Epithelial cell of alveolus of lung (primary cell): Measurements from ENCODE around the gene CASP14. TPM values are rescaled to one million over a fixed set of nuclear protein-coding genes. Genes with fewer than 3 reads are reported as not detected.

Experiments used
- total RNA-seq: library from RNA; depleted of rRNA; stranded (reverse); fragments of >200 nt; gene quantifications from 2 replicates; pipeline ENCODE4 v1.2.1, GENCODE V29; 2015

Gene CASP14
- total RNA-seq = not detected in 2 replicates

GRCh38 chr19:15048885-15049541 is at the start of gene CASP14:
Gene CASP14, plus strand, starts transcription at chr19:15049480. Its CDS starts 2,772 bp downstream, at chr19:15052252.

DNA sequence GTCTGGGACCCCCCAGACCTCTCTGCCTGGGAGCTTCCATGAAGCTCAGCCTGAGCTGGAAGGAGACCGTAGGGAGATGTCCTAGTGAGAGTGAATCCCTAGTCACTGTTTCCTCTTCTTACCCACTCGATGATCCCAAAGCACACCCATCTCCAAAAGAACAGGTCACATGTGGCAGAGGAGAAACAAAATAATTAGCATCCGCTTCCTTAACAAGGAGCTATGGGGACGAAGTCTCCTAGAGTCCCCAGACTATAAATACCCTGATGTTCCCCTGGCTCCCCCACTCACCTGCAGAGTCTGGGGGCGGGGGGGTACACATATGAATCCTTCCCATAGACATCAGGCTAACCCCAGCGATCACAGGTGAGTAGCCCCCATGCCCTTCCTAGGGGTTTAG is 32.6 kb downstream of the CASP14 start, which contains the start of gene OR1I1:
Gene OR1I1, plus strand, starts transcription at position 301 of the 400 bp plus-strand sequence. CDS start 4,855 bp downstream, outside the sequence.

DNA sequence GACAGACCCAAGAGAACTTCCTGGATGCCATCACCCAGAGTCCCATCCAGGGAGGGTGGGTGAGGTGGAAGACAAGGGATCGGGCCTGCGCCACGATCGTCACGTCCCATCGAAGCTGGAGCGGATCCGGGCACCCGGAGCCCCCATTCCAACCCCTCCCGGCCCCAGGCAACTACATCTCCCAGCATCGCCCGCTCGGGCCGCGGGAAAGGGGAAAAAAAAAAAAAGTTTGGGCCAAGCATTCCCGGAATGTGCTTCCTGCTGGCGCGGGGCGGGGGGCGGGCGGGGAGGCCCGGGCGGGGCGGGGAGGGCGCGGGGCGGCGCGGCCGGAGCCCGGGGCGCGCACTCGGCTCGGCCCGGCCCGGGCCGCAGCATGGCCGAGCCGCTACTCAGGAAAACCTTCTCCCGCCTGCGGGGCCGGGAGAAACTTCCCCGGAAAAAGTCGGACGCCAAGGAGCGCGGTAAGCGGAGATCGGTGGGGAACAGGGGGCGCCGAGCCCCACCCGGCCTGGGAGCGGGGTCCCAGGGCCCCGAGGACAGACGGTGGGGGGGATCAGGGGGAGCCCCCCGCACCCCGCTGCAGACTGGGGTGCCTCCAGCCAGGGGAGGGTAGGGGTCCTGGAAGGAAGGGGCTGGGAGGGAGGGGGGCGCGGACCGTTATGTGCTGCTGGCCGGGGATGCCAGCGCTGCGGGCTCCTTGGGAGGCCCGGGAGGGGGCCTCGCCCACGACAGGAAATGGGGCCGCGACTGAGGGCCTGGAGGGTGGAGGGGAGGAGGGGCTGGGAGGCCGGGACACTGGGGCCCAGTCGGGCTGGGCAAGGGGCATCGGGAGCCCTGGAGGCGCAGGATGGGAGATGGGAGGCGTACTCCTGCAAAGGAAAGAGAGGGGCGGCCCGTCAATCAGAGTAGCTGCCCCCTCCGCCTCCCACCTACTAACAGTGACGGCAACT is 58.1 kb downstream of the CASP14 start, which contains the start of gene SYDE1:
Gene SYDE1, plus strand, starts transcription at position 341 of the 950 bp plus-strand sequence. Its CDS starts 33 bp downstream, at position 374.

Other genes starting within 250 kb of the CASP14 start
- 0.16 TPM in 1 of 2 replicates, not detected in the other for gene OR7A5, start 214.3 kb upstream of the CASP14 start, total RNA-seq
- not detected in 2 replicates for gene OR7C1, start 214.3 kb upstream of the CASP14 start, total RNA-seq
- gene OR7A10, start 200.6 kb upstream of the CASP14 start, total RNA-seq = not detected in 2 replicates
- gene OR7A17, start 163.3 kb upstream of the CASP14 start, total RNA-seq = not detected in 2 replicates
- not detected in 2 replicates for gene OR7C2, start 108.0 kb upstream of the CASP14 start, total RNA-seq
- gene SLC1A6, start 69.6 kb upstream of the CASP14 start, total RNA-seq = not detected in 2 replicates
- gene OR1I1, start 32.7 kb downstream of the CASP14 start, total RNA-seq = not detected in 2 replicates
- gene SYDE1, start 57.9 kb downstream of the CASP14 start, total RNA-seq = 63.8 and 68.0 TPM in 2 replicates
- gene NOTCH3, start 151.5 kb downstream of the CASP14 start, total RNA-seq = 34.8 and 56.3 TPM in 2 replicates
- gene EPHX3, start 183.0 kb downstream of the CASP14 start, total RNA-seq = 0.26 TPM in 1 of 2 replicates, not detected in the other